Endodermal cell (in vitro differentiated cells): ENCODE measurements around the gene TMEM244. TPM values are rescaled to one million over a fixed set of nuclear protein-coding genes. Genes with fewer than 3 reads are reported as not detected.

Experiments used
- DNase-seq: peaks from one replicate; pipeline ENCODE4 v3.0.0-alpha.2; 2017
- H3K27ac ChIP-seq: 2 replicates; pipeline ENCODE4 v1.5.1; 2013; ENCODE audit warnings: mild to moderate bottlenecking, low read depth, low read length, moderate library complexity
- H3K27me3 ChIP-seq: 2 replicates; pipeline ENCODE4 v1.6.1; 2013; ENCODE audit warnings: mild to moderate bottlenecking, low read length, moderate library complexity; ENCODE audit not compliant: insufficient read depth, control insufficient read depth, poor library complexity, severe bottlenecking
- H3K36me3 ChIP-seq: 2 replicates; pipeline ENCODE4 v1.7.0; 2013; ENCODE audit warnings: mild to moderate bottlenecking, low read length, moderate library complexity; ENCODE audit not compliant: control insufficient read depth, insufficient read depth
- H3K4me1 ChIP-seq: one replicate; pipeline ENCODE4 v1.7.0; 2013; ENCODE audit warnings: low read length; ENCODE audit not compliant: control insufficient read depth, insufficient read depth
- H3K4me3 ChIP-seq: 2 replicates; pipeline ENCODE4 v1.5.1; 2013; ENCODE audit warnings: mild to moderate bottlenecking, low read length, moderate library complexity
- H3K9ac ChIP-seq: 2 replicates; pipeline ENCODE4 v1.6.1; 2013; ENCODE audit warnings: mild to moderate bottlenecking, low read length, moderate library complexity; ENCODE audit not compliant: poor library complexity, severe bottlenecking; ENCODE audit errors: extremely low read depth
- H3K9me3 ChIP-seq: 2 replicates; pipeline ENCODE4 v1.6.1; 2013; ENCODE audit warnings: mild to moderate bottlenecking, low read length, moderate library complexity; ENCODE audit not compliant: control insufficient read depth
- H3K27ac Mint-ChIP-seq: 2 replicates; pipeline ENCODE4 v1.8.0; 2020; ENCODE audit warnings: mixed read lengths
- H3K27me3 Mint-ChIP-seq: 2 replicates; pipeline ENCODE4 v1.8.0; 2021; ENCODE audit warnings: mild to moderate bottlenecking, mixed read lengths; ENCODE audit not compliant: insufficient read depth
- H3K36me3 Mint-ChIP-seq: 2 replicates; pipeline ENCODE4 v1.8.0; 2020; ENCODE audit warnings: low read depth, mixed read lengths
- H3K4me1 Mint-ChIP-seq: 2 replicates; pipeline ENCODE4 v1.8.0; 2020; ENCODE audit warnings: mixed read lengths
- H3K4me3 Mint-ChIP-seq: 2 replicates; pipeline ENCODE4 v1.8.0; 2020; ENCODE audit warnings: mild to moderate bottlenecking, moderate library complexity, mixed read lengths
- H3K9me3 Mint-ChIP-seq: 2 replicates; pipeline ENCODE4 v1.8.0; 2020; ENCODE audit warnings: mild to moderate bottlenecking, mixed read lengths
- CTCF ChIP-seq: fragments of 200-600 bp; sonication (generic); conservative IDR thresholded peaks from 2 replicates; pipeline ENCODE4 v1.5.0; 2021; ENCODE audit warnings: antibody characterized with exemption, mild to moderate bottlenecking
- WGBS, 2 experiments: methylation state at CpG; one replicate each; pipeline versions ENCODE4 v1.1.5 to v1.1.7; 2013; ENCODE audit warnings: missing lambda C conversion rate in 2 of 2, mixed read lengths in 1 of 2; ENCODE audit not compliant: insufficient coverage in 1 of 2, insufficient read length in 1 of 2; 5-methylcytosine and 5-hydroxymethylcytosine counted together
- long read RNA-seq, 4 experiments: library from polyadenylated mRNA in 2 of 4; library from RNA in 1 of 4; library from capped mRNA in 1 of 4; stranded (forward) in 3 of 4; unstranded in 1 of 4; transcript quantifications; one replicate each; pipeline ENCODE4 v2.0.0, GENCODE V29; 2020 to 2021; ENCODE audit warnings: inconsistent platforms in 1 of 4
- polyA plus RNA-seq, 2 experiments: library from polyadenylated mRNA; stranded (reverse); fragments of 50-300 nt; gene quantifications; one replicate each; pipeline ENCODE4 v1.2.3, GENCODE V29; 2013
- total RNA-seq, 2 donors: library from RNA; stranded (reverse); fragmentation: NEBNext Ultra II Directional in 1 of 2; extraction: Animal tissue kit (Norgen Biotek cat#: 25700) in 1 of 2; gene quantifications; 2 replicates in 1 of 2; 3 replicates in 1 of 2; pipeline ENCODE4 v1.2.1, GENCODE V29; 2021

The TMEM244 gene
- not detected for total RNA-seq
- not detected for polyA plus RNA-seq (2013, experiment 1 of 2)
- not detected for polyA plus RNA-seq (2013, experiment 2 of 2)
- long read RNA-seq, experiment 1, result 0 reads
- long read RNA-seq, experiment 2, result 0 reads
- long read RNA-seq, experiment 3, result 0 reads
- long read RNA-seq, experiment 4, result 0 reads

GRCh38 chr6:129860908-129861665 lies at the start of gene TMEM244:
Gene TMEM244 (minus strand): TSS chr6:129861315. CDS start chr6:129861188, 127 bp downstream.
- Mint-ChIP-seq H3K4me3 (no peak within 1 kb of the TSS), H3K27me3 (no peaks in the 10 kb centered on the region), H3K9me3 (peaks cover 7% of the 10 kb centered on the region), H3K36me3 (no peaks in the 10 kb centered on the region), H3K27ac (peak within 1 kb of the TSS; percentile 64), H3K4me1 (peaks cover 10% of the 10 kb centered on the region)
- no peak within 1 kb of the TSS for H3K27ac ChIP-seq
- TF ChIP-seq CTCF, result no peak
- no peaks in the 10 kb centered on the region for H3K36me3 ChIP-seq
- no peak for DNase-seq
- WGBS, 2 experiments, result 90 to 94% methylated on average over 13 to 14 of the region's 14 CpGs
- peaks cover 10% of the 10 kb centered on the region for H3K9me3 ChIP-seq
- H3K4me1 ChIP-seq, result peaks cover 4% of the 10 kb centered on the region
- no peak within 1 kb of the TSS for H3K9ac ChIP-seq
- H3K4me3 ChIP-seq, result no peak within 1 kb of the TSS
- H3K27me3 ChIP-seq, result no peaks in the 10 kb centered on the region

GRCh38 chr6:129908858-129909257 lies 47.7 kb upstream of the TMEM244 start:
- H3K27ac Mint-ChIP-seq, result no peak overlapping the region
- H3K27me3 Mint-ChIP-seq, result no peaks in the 10 kb centered on the region
- no peak overlapping the region for H3K4me3 Mint-ChIP-seq
- H3K9me3 Mint-ChIP-seq, result no peaks in the 10 kb centered on the region
- H3K4me1 ChIP-seq, result no peaks in the 10 kb centered on the region
- H3K27me3 ChIP-seq, result no peaks in the 10 kb centered on the region
- no peak for DNase-seq
- H3K4me3 ChIP-seq, result no peak overlapping the region
- no peaks in the 10 kb centered on the region for H3K9me3 ChIP-seq
- H3K36me3 Mint-ChIP-seq, result no peaks in the 10 kb centered on the region
- TF ChIP-seq CTCF, result no peak
- no peak overlapping the region for H3K9ac ChIP-seq
- no peaks in the 10 kb centered on the region for H3K4me1 Mint-ChIP-seq
- no peak overlapping the region for H3K27ac ChIP-seq
- no peaks in the 10 kb centered on the region for H3K36me3 ChIP-seq

- TF ChIP-seq CTCF, result no peak
- no peak overlapping the region for H3K4me3 ChIP-seq
- H3K4me1 Mint-ChIP-seq, result no peaks in the 10 kb centered on the region
- no peak overlapping the region for H3K4me3 Mint-ChIP-seq
- no peaks in the 10 kb centered on the region for H3K9me3 Mint-ChIP-seq
- H3K27me3 Mint-ChIP-seq, result no peaks in the 10 kb centered on the region
- H3K36me3 Mint-ChIP-seq, result no peaks in the 10 kb centered on the region
- H3K9ac ChIP-seq, result no peak overlapping the region
- no peaks in the 10 kb centered on the region for H3K27me3 ChIP-seq
- H3K36me3 ChIP-seq, result no peaks in the 10 kb centered on the region
- H3K4me1 ChIP-seq, result no peaks in the 10 kb centered on the region
- H3K27ac ChIP-seq, result no peak overlapping the region
- H3K27ac Mint-ChIP-seq, result no peak overlapping the region
- no peaks in the 10 kb centered on the region for H3K9me3 ChIP-seq
- no peak for DNase-seq
- 78% methylated on average over 2 of the region's 2 CpGs; no CpG with 5 or more reads in 1 of the 2 experiments for WGBS, 2 experiments
Measured at GRCh38 chr6:129908356-129908755, 47.2 kb upstream of the TMEM244 start.
